A172 (cell line): ENCODE data around the gene ASCL4. TPM values are rescaled to one million over a fixed set of nuclear protein-coding genes. Genes with fewer than 3 reads are reported as not detected.
A peak's percentile ranks its signal among the peaks of the same experiment; 100 is the strongest.
"Not testable (repeated sequence)": the region's sequence is repeated elsewhere in the genome, so short reads cannot be mapped to it uniquely, and the experiment has no call there.

Experiments
- DNase-seq: peaks from one replicate; pipeline ENCODE4 v3.0.0-alpha.2; 2015; ENCODE audit warnings: low spot score
- total RNA-seq: library from RNA; depleted of rRNA; stranded (reverse); fragments of >200 nt; shearing (Covaris generic); gene quantifications from 2 replicates; pipeline ENCODE4 v1.2.3, GENCODE V29; 2014; rRNA removed

ASCL4 gene
- not detected in 2 replicates for total RNA-seq

- no peak for DNase-seq
These were observed at the start of gene ASCL4 for GRCh38 chr12:107774349-107775029. TSS of gene ASCL4 (plus strand) at chr12:107774704. CDS start at chr12:107775219, 515 bp downstream.

GRCh38 chr12:107727327-107727726, 47.2 kb upstream of the ASCL4 start:
- DNase-seq = not testable (repeated sequence)

- DNase-seq = not testable (repeated sequence)
These were observed 46.8 kb upstream of the ASCL4 start for GRCh38 chr12:107727742-107728141.

- no peak for DNase-seq
These were observed 43.7 kb upstream of the ASCL4 start for GRCh38 chr12:107730618-107731341.

- no peak for DNase-seq
These were observed 43.1 kb upstream of the ASCL4 start for GRCh38 chr12:107731366-107731765.

GRCh38 chr12:107732365-107732764, 42.1 kb upstream of the ASCL4 start:
- no peak for DNase-seq

- no peak for DNase-seq
These were observed 40.4 kb upstream of the ASCL4 start for GRCh38 chr12:107734139-107734538.

- no peak for DNase-seq
These were observed 38.7 kb upstream of the ASCL4 start for GRCh38 chr12:107735763-107736162.

GRCh38 chr12:107736914-107737313, 37.6 kb upstream of the ASCL4 start:
- no peak for DNase-seq

GRCh38 chr12:107748472-107748871, 26.0 kb upstream of the ASCL4 start:
- DNase-seq = peak; percentile 69

GRCh38 chr12:107749083-107749482, 25.4 kb upstream of the ASCL4 start:
- peak; percentile 24 for DNase-seq

GRCh38 chr12:107759410-107759809, 15.1 kb upstream of the ASCL4 start:
- peak; percentile 83 for DNase-seq

- peak; percentile 10 for DNase-seq
These were observed 14.2 kb upstream of the ASCL4 start for GRCh38 chr12:107760207-107760808.

- DNase-seq = peak; percentile 74
These were observed 13.5 kb upstream of the ASCL4 start, which contains the start of gene PRDM4 for GRCh38 chr12:107760809-107761501. TSS of gene PRDM4 (minus strand) at chr12:107761137. CDS start at chr12:107760515, 622 bp downstream.

GRCh38 chr12:107761502-107761904, 13.0 kb upstream of the ASCL4 start:
- no peak for DNase-seq

GRCh38 chr12:107762874-107763273, 11.6 kb upstream of the ASCL4 start:
- DNase-seq = no peak

- DNase-seq = no peak
These were observed 9.9 kb upstream of the ASCL4 start for GRCh38 chr12:107764626-107765025.

GRCh38 chr12:107765316-107765715, 9.2 kb upstream of the ASCL4 start:
- no peak for DNase-seq

- no peak for DNase-seq
These were observed 7.0 kb upstream of the ASCL4 start for GRCh38 chr12:107767466-107767865.

GRCh38 chr12:107775093-107775721, 703 bp downstream of the ASCL4 start:
- no peak for DNase-seq

GRCh38 chr12:107776171-107776570, 1.7 kb downstream of the ASCL4 start:
- no peak for DNase-seq
